MM.1S (cell line): ENCODE data around the gene DTX3L.

Experiments
- DNase-seq: peaks from one replicate; pipeline ENCODE4 v3.0.0-alpha.2; 2015
- H2AFZ ChIP-seq: fragments of 300-600 bp; sonication (generic); 2 replicates; pipeline ENCODE4 v1.6.0; 2016; ENCODE audit warnings: antibody characterized with exemption, low read length
- H3F3A ChIP-seq: fragments of 300-600 bp; sonication (generic); 2 replicates; pipeline ENCODE4 v1.6.1; 2016; ENCODE audit warnings: mild to moderate bottlenecking, antibody characterized with exemption, low read length, moderate library complexity, mixed read lengths; ENCODE audit not compliant: insufficient read depth
- H3K27ac ChIP-seq: fragments of 300-600 bp; sonication (generic); 2 replicates; pipeline ENCODE4 v1.5.1; 2016; ENCODE audit warnings: mild to moderate bottlenecking, low read length
- H3K27me3 ChIP-seq: fragments of 300-600 bp; sonication (generic); replicated peaks from 2 replicates; pipeline ENCODE4 v1.6.0; 2016; ENCODE audit warnings: low read length; ENCODE audit not compliant: insufficient read depth
- H3K36me3 ChIP-seq: fragments of 300-600 bp; sonication (generic); replicated peaks from 2 replicates; pipeline ENCODE4 v1.6.1; 2016; ENCODE audit warnings: mild to moderate bottlenecking, low read length, mixed read lengths; ENCODE audit not compliant: insufficient read depth
- H3K4me1 ChIP-seq: fragments of 300-600 bp; sonication (generic); 2 replicates; pipeline ENCODE4 v1.6.1; 2016; ENCODE audit warnings: low read length, mixed read lengths
- H3K4me2 ChIP-seq: fragments of 300-600 bp; sonication (generic); 2 replicates; pipeline ENCODE4 v1.6.0; 2016; ENCODE audit warnings: low read depth, low read length
- H3K4me3 ChIP-seq: fragments of 300-600 bp; sonication (generic); 2 replicates; pipeline ENCODE4 v1.5.1; 2016; ENCODE audit warnings: low read length, mixed read lengths
- H3K79me2 ChIP-seq: fragments of 300-600 bp; sonication (generic); 2 replicates; pipeline ENCODE4 v1.6.1; 2016; ENCODE audit warnings: mixed run types, low read length, mixed read lengths
- H3K9ac ChIP-seq: fragments of 300-600 bp; sonication (generic); 2 replicates; pipeline ENCODE4 v1.6.1; 2016; ENCODE audit warnings: low read length, mixed read lengths
- H3K9me2 ChIP-seq: fragments of 300-600 bp; sonication (generic); replicated peaks from 2 replicates; pipeline ENCODE4 v1.6.1; 2016; ENCODE audit warnings: mild to moderate bottlenecking, low read length, mixed read lengths; ENCODE audit not compliant: insufficient read depth
- H3K9me3 ChIP-seq: fragments of 300-600 bp; sonication (generic); replicated peaks from 2 replicates; pipeline ENCODE4 v1.6.1; 2016; ENCODE audit warnings: mild to moderate bottlenecking, low read length, mixed read lengths; ENCODE audit not compliant: insufficient read depth
- H4K20me1 ChIP-seq: fragments of 300-600 bp; sonication (generic); 2 replicates; pipeline ENCODE4 v1.6.1; 2016; ENCODE audit warnings: mild to moderate bottlenecking, low read length, moderate library complexity, mixed read lengths; ENCODE audit not compliant: insufficient read depth
- EZH2 ChIP-seq: fragments of 300-600 bp; sonication (generic); optimal IDR thresholded peaks from 2 replicates; pipeline ENCODE3; 2017; ENCODE audit warnings: low read depth, mild to moderate bottlenecking, antibody characterized with exemption, low read length, mixed read lengths
- EZH2phosphoT487 ChIP-seq: fragments of 300-600 bp; sonication (generic); IDR thresholded peaks from 2 replicates; pipeline ENCODE4 v1.6.1; 2018; ENCODE audit warnings: antibody characterized with exemption, low read length
- TF ChIP-seq, protein P1 (sequence below): fragments of 300-600 bp; sonication (generic); IDR thresholded peaks from 2 replicates; pipeline ENCODE4 v1.5.1; 2016; ENCODE audit warnings: antibody characterized with exemption, low read length, mixed read lengths

DTX3L gene

DNA sequence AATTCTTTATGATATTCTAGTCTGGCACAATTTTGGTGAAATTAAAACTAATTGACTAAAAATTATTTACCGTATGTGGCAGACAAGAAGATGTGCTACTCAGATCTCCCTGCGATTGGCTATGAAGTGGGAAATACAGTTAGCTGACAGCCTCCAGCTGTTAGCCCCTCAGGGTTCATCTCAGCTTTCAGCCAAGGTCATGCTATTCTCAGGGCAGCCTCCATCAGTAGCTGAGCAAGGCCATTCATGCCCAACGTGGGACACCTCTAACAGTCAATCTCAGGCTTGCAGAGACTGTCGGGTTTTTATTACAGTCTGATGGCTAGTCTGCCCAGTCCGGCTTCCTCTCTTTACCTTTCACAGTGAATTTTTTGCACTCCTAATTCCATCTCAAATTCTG, 6.8 kb upstream of the DTX3L start:
- Histone ChIP-seq H3K79me2 (no peaks in the 10 kb centered on the region), H3K4me2 (no peak overlapping the region), H3K9me3 (no peaks in the 10 kb centered on the region), H3K4me1 (no peaks in the 10 kb centered on the region), H2AFZ (no peak overlapping the region), H4K20me1 (no peaks in the 10 kb centered on the region), H3K27me3 (no peaks in the 10 kb centered on the region), H3K4me3 (no peak overlapping the region), H3F3A (no peaks in the 10 kb centered on the region), H3K9ac (no peak overlapping the region), H3K27ac (no peak overlapping the region), H3K36me3 (no peaks in the 10 kb centered on the region), H3K9me2 (no peaks in the 10 kb centered on the region)
- TF ChIP-seq EZH2 (no peak), EZH2phosphoT487 (no peak)
- TF ChIP-seq, protein P1, sequence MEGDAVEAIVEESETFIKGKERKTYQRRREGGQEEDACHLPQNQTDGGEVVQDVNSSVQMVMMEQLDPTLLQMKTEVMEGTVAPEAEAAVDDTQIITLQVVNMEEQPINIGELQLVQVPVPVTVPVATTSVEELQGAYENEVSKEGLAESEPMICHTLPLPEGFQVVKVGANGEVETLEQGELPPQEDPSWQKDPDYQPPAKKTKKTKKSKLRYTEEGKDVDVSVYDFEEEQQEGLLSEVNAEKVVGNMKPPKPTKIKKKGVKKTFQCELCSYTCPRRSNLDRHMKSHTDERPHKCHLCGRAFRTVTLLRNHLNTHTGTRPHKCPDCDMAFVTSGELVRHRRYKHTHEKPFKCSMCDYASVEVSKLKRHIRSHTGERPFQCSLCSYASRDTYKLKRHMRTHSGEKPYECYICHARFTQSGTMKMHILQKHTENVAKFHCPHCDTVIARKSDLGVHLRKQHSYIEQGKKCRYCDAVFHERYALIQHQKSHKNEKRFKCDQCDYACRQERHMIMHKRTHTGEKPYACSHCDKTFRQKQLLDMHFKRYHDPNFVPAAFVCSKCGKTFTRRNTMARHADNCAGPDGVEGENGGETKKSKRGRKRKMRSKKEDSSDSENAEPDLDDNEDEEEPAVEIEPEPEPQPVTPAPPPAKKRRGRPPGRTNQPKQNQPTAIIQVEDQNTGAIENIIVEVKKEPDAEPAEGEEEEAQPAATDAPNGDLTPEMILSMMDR: no peak
- no peak for DNase-seq

DNA sequence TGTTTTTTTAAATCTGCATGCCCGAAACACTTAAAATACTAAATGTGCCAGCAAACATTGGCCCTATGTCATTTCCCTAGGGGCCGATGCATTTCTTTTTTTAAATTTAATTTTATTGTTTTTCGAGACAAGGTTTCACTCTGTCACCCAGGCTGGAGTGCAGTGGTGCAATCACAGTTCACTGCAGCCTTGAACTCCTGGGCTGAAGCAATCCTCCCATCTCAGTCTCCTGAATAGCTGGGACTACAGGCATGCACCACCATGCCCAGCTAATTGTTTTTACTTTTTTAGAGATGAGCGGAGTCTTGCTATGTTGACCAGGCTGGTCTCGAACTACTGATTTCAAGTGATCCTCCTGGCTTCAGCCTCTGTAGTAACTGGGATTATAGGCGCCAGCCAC, 5.5 kb upstream of the DTX3L start:
- no peaks in the 10 kb centered on the region for H3F3A ChIP-seq
- no peak overlapping the region for H3K4me2 ChIP-seq
- no peak overlapping the region for H3K9ac ChIP-seq
- H3K27ac ChIP-seq: no peak overlapping the region
- H3K27me3 ChIP-seq: no peaks in the 10 kb centered on the region
- H3K9me2 ChIP-seq: no peaks in the 10 kb centered on the region
- TF ChIP-seq, protein P1: no peak
- no peak for TF ChIP-seq EZH2phosphoT487
- no peak for TF ChIP-seq EZH2
- H2AFZ ChIP-seq: no peak overlapping the region
- H3K36me3 ChIP-seq: no peaks in the 10 kb centered on the region
- H3K9me3 ChIP-seq: no peaks in the 10 kb centered on the region
- H3K4me1 ChIP-seq: no peaks in the 10 kb centered on the region
- no peak for DNase-seq
- H4K20me1 ChIP-seq: no peaks in the 10 kb centered on the region
- H3K4me3 ChIP-seq: no peak overlapping the region
- H3K79me2 ChIP-seq: no peaks in the 10 kb centered on the region

DNA sequence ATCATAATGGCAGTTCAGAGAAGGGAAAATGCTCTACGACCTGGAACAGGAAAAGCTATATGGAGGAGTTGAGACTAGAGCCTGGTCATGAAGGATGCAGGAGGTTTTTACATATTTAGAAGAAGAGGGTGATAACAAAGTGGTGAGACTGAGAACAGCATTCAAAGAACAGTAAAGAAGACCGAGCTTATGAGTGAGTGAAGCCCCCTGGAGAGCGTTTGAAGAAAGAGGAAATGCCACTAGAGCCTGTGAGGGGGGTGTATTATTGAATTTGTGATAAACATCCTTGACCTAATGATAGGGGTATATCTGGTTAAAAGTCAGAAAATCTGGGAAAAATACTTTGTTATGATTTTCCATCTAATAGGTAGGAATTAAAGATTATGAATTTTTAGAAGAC, 4.2 kb upstream of the DTX3L start:
- TF ChIP-seq EZH2 (no peak), EZH2phosphoT487 (no peak)
- TF ChIP-seq, protein P1: no peak
- Histone ChIP-seq H3K4me1 (no peaks in the 10 kb centered on the region), H3K4me2 (no peak overlapping the region)

More for the DNA sequence above, 4.2 kb upstream of the DTX3L start:
- H3K27ac ChIP-seq: no peak overlapping the region
- no peak overlapping the region for H2AFZ ChIP-seq
- H3K4me3 ChIP-seq: no peak overlapping the region
- H3F3A ChIP-seq: no peaks in the 10 kb centered on the region
- no peak for DNase-seq
- H3K79me2 ChIP-seq: no peaks in the 10 kb centered on the region
- H4K20me1 ChIP-seq: no peaks in the 10 kb centered on the region
- no peak overlapping the region for H3K9ac ChIP-seq
- no peaks in the 10 kb centered on the region for H3K27me3 ChIP-seq
- H3K36me3 ChIP-seq: no peaks in the 10 kb centered on the region
- H3K9me2 ChIP-seq: no peaks in the 10 kb centered on the region
- H3K9me3 ChIP-seq: no peaks in the 10 kb centered on the region
